Tibial nerve (tissue), 4 donors: ENCODE results near the gene ZP4.

Experiments used
- EP300 ChIP-seq, 2 donors: sonication (generic); formaldehyde crosslinking; IDR thresholded peaks; one replicate each; pipeline ENCODE4 v1.6.1; 2017; ENCODE audit warnings: antibody characterized with exemption in 2 of 2, mild to moderate bottlenecking in 1 of 2
- POLR2A ChIP-seq, 2 donors: fragments of 450-650 bp; IDR thresholded peaks; one replicate each; pipeline ENCODE4 v1.6.1; 2017; ENCODE audit warnings: antibody characterized with exemption in 2 of 2, mild to moderate bottlenecking in 2 of 2, moderate library complexity in 2 of 2
- TF ChIP-seq, protein P1 (sequence below), 5 experiments: fragments of 200-600 bp in 3 of 5; fragments of 450-650 bp in 2 of 5; sonication (generic) in 3 of 5; IDR thresholded peaks; one replicate each; pipeline ENCODE4 v1.5.1; 2016 to 2019; ENCODE audit warnings: antibody characterized with exemption in 5 of 5, mild to moderate bottlenecking in 3 of 5, moderate library complexity in 2 of 5

DNA sequence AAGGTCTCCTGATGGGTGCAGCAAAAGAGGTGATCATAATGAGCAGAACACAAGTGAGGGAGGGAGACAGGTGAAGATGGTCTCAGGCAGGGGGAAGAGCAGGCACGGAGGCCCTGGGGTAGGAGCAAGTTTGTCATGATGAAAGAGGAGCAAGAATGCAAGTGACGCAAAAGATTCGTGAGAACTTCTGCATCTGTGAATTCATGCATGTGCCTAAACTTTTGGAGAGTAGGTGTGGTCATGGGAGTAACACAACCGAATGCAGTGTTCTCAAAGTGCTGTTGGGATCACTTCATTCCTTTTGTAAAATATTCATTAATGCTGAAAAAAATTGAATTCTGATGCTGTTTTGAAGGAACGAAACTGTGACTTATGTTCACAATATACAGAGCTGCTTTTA, 47.3 kb upstream of the ZP4 start:
- TF ChIP-seq, protein P1, sequence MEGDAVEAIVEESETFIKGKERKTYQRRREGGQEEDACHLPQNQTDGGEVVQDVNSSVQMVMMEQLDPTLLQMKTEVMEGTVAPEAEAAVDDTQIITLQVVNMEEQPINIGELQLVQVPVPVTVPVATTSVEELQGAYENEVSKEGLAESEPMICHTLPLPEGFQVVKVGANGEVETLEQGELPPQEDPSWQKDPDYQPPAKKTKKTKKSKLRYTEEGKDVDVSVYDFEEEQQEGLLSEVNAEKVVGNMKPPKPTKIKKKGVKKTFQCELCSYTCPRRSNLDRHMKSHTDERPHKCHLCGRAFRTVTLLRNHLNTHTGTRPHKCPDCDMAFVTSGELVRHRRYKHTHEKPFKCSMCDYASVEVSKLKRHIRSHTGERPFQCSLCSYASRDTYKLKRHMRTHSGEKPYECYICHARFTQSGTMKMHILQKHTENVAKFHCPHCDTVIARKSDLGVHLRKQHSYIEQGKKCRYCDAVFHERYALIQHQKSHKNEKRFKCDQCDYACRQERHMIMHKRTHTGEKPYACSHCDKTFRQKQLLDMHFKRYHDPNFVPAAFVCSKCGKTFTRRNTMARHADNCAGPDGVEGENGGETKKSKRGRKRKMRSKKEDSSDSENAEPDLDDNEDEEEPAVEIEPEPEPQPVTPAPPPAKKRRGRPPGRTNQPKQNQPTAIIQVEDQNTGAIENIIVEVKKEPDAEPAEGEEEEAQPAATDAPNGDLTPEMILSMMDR (IDR thresholded peaks at IDR 0.05): no peak
- no peak for TF ChIP-seq POLR2A (IDR thresholded peaks at IDR 0.05)
- no peak for TF ChIP-seq EP300 (IDR thresholded peaks at IDR 0.05)
